Activated CD8-positive, alpha-beta memory T cell treated with anti-CD3 and anti-CD28 coated beads for 24 hours (primary cell): ENCODE data around the gene HEXIM2.
A peak's percentile ranks its signal among the peaks of the same experiment; 100 is the strongest.
"Not testable (repeated sequence)": the region's sequence is repeated elsewhere in the genome, so short reads cannot be mapped to it uniquely, and the experiment has no call there.

Experiments
- DNase-seq: peaks from one replicate; pipeline ENCODE4 v3.0.0-alpha.2; 2020

HEXIM2 gene

GRCh38 chr17:45171338-45172231, 9.9 kb downstream of the HEXIM2 start:
- no peak for DNase-seq

- no peak for DNase-seq
Observed at GRCh38 chr17:45172232-45172540, 10.5 kb downstream of the HEXIM2 start.

- DNase-seq = peak; percentile 85
Observed at GRCh38 chr17:45172541-45173286, 11.0 kb downstream of the HEXIM2 start.

- no peak for DNase-seq
Observed at GRCh38 chr17:45175759-45176115, 14.1 kb downstream of the HEXIM2 start.

- DNase-seq = no peak
Observed at GRCh38 chr17:45177563-45177962, 15.9 kb downstream of the HEXIM2 start.

- no peak for DNase-seq
Observed at GRCh38 chr17:45184144-45184543, 22.5 kb downstream of the HEXIM2 start.

- no peak for DNase-seq
Observed at GRCh38 chr17:45186801-45187354, 25.2 kb downstream of the HEXIM2 start.

GRCh38 chr17:45189009-45189408, 27.3 kb downstream of the HEXIM2 start:
- DNase-seq = no peak

- no peak for DNase-seq
Observed at GRCh38 chr17:45190503-45191255, 29.0 kb downstream of the HEXIM2 start.

GRCh38 chr17:45195424-45195823, 33.7 kb downstream of the HEXIM2 start:
- no peak for DNase-seq

- no peak for DNase-seq
Observed at GRCh38 chr17:45197108-45197507, 35.4 kb downstream of the HEXIM2 start.

- DNase-seq = peak; percentile 97
Observed at GRCh38 chr17:45197555-45198334, 36.1 kb downstream of the HEXIM2 start.

GRCh38 chr17:45200701-45201100, 39.0 kb downstream of the HEXIM2 start:
- DNase-seq = no peak

- no peak for DNase-seq
Observed at GRCh38 chr17:45201457-45201856, 39.8 kb downstream of the HEXIM2 start.

- DNase-seq = not testable (repeated sequence)
Observed at GRCh38 chr17:45201880-45202279, 40.2 kb downstream of the HEXIM2 start.

GRCh38 chr17:45218895-45219661, 57.4 kb downstream of the HEXIM2 start:
- peak; percentile 99 for DNase-seq
